Measurements from ENCODE around the gene ABCF3. TPM values are rescaled to one million over a fixed set of nuclear protein-coding genes. Genes with fewer than 3 reads are reported as not detected.
"Not testable (repeated sequence)": the region's sequence is repeated elsewhere in the genome, so short reads cannot be mapped to it uniquely, and the experiment has no call there.

ABCF3 gene
- total RNA-seq, 6 experiments from 2014 or later: 53.3 to 70.9 (median 63.4) TPM

DNA sequence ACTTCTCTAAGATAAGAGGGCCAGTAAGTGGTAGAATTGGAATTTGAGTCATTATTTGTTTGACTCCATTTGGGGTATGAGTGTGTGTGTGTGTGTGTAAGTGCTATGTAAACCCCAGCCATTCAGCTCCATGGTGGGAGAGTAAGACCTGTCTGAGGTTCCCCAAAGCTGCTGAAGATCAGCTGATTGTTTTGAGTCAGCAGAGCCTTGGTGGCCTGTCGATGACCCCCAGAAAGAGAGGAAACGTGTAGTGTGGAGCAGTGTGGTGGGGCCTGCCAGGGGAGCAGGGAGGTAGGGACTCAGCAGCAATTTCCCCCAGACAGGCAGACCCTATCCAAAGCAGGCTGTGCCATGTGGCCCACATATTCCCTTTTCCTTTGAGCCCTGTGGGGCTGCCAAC, 25.5 kb upstream of the ABCF3 start:
- DNase-seq: no peak
- H3K27ac Mint-ChIP-seq: peak overlapping the region; percentile 77
- H3K4me3 Mint-ChIP-seq: peak overlapping the region; percentile 32
- no peaks in the 10 kb centered on the region for H3K9me3 Mint-ChIP-seq
- TF ChIP-seq, protein P1, sequence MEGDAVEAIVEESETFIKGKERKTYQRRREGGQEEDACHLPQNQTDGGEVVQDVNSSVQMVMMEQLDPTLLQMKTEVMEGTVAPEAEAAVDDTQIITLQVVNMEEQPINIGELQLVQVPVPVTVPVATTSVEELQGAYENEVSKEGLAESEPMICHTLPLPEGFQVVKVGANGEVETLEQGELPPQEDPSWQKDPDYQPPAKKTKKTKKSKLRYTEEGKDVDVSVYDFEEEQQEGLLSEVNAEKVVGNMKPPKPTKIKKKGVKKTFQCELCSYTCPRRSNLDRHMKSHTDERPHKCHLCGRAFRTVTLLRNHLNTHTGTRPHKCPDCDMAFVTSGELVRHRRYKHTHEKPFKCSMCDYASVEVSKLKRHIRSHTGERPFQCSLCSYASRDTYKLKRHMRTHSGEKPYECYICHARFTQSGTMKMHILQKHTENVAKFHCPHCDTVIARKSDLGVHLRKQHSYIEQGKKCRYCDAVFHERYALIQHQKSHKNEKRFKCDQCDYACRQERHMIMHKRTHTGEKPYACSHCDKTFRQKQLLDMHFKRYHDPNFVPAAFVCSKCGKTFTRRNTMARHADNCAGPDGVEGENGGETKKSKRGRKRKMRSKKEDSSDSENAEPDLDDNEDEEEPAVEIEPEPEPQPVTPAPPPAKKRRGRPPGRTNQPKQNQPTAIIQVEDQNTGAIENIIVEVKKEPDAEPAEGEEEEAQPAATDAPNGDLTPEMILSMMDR (IDR thresholded peaks at IDR 0.05): no peak
- H3K36me3 Mint-ChIP-seq (ENCODE audit: low read depth): peaks cover 30% of the 10 kb centered on the region
- no peaks in the 10 kb centered on the region; the same call in 1 of the 2 replicates for H3K27me3 Mint-ChIP-seq (ENCODE audit: insufficient read depth)
- peaks cover 37% of the 10 kb centered on the region for H3K4me1 Mint-ChIP-seq (ENCODE audit: low read depth)

DNA sequence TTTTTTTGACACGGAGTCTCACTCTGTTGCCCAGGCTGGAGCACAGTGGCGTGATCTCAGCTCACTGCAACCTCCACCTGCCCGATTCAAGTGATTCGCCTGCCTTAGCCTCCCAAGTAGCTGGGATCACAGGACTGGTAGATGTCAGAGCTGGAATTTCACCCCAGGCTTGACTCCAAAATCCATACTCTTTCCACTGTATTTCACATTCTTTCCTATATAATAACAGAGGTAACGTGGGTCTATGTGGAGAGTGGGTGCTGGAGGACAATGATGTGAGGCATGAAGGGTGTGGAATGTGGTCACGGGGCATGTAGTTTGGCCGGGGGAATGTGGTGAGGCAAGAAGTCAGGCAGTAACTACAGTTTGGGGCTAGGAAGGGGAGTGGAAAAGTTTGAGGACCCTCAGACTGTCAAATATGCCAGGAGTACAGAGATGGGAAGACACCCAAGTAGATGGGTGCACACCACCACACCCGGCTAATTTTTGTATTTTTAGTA, 23.4 kb upstream of the ABCF3 start:
- Mint-ChIP-seq H3K36me3 (ENCODE audit: low read depth) (peaks cover 31% of the 10 kb centered on the region), H3K27ac (peak overlapping the region; percentile 74), H3K4me1 (ENCODE audit: low read depth) (peaks cover 42% of the 10 kb centered on the region)
- not testable (repeated sequence) for H3K27me3 Mint-ChIP-seq (ENCODE audit: insufficient read depth); H3K9me3 Mint-ChIP-seq; H3K4me3 Mint-ChIP-seq; DNase-seq

DNA sequence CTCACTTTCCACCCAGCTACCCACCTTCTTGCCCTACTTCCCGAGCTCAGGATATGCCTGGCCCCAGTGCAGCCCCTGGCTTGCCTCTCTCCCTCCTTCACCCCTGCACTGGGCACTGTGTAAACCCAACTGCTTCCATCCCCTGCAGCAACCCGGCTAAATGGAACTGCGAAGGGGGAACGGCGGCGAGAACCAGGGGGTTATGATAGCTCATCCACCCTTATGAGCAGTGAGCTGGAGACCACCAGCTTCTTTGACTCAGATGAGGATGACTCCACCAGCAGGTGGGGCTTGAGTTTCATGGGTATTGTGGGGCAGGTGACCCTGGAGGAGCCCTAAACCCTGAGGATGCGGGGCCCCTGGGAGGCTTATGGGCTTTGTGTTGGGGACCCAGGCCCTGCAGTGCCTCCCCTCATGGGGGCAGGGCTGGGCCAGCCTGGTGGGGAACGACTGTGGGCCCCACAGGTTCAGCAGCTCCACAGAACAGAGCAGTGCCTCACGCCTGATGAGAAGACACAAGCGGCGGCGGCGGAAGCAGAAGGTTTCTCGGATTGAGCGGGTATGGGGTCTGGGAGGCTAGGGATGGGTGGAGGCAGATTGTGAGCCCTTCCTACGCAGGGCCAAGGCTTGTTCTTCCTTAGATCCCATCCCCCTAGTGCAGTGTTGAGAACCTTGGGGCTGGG, 21.2 kb upstream of the ABCF3 start:
- H3K27me3 Mint-ChIP-seq (ENCODE audit: insufficient read depth): no peaks in the 10 kb centered on the region; the same call in 1 of the 2 replicates
- no peaks in the 10 kb centered on the region for H3K9me3 Mint-ChIP-seq
- peaks cover 37% of the 10 kb centered on the region for H3K36me3 Mint-ChIP-seq (ENCODE audit: low read depth)
- TF ChIP-seq, protein P1 (IDR thresholded peaks at IDR 0.05): peak; percentile 9; the same call in 1 of the 2 replicates
- H3K27ac Mint-ChIP-seq: no peak overlapping the region
- H3K4me1 Mint-ChIP-seq (ENCODE audit: low read depth): peaks cover 50% of the 10 kb centered on the region
- H3K4me3 Mint-ChIP-seq: no peak overlapping the region
- DNase-seq: no peak

DNA sequence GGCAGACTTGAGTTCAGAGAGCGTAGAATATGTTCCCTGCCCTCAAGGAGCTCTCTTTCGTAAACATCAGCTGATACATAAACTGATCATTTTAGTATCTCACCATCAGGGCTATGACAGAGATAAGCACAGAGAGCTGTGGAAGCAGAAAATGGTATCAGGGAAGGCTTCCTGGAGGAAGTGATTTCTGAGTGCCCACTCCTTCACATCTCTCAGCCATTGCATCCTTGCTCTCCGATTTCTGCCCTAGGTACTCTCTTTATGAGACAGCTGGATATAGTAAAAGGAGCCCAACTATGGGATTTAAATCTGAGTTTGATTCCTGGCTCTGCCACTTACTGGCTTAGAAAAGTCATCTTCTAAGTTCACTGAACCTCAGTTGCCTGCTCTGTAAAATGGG, 20.5 kb upstream of the ABCF3 start:
- no peak for DNase-seq
- Mint-ChIP-seq H3K4me3 (no peak overlapping the region), H3K27me3 (ENCODE audit: insufficient read depth) (no peaks in the 10 kb centered on the region; the same call in 1 of the 2 replicates), H3K36me3 (ENCODE audit: low read depth) (peaks cover 37% of the 10 kb centered on the region), H3K4me1 (ENCODE audit: low read depth) (peaks cover 44% of the 10 kb centered on the region), H3K27ac (no peak overlapping the region), H3K9me3 (no peaks in the 10 kb centered on the region)
- TF ChIP-seq, protein P1 (IDR thresholded peaks at IDR 0.05): no peak

DNA sequence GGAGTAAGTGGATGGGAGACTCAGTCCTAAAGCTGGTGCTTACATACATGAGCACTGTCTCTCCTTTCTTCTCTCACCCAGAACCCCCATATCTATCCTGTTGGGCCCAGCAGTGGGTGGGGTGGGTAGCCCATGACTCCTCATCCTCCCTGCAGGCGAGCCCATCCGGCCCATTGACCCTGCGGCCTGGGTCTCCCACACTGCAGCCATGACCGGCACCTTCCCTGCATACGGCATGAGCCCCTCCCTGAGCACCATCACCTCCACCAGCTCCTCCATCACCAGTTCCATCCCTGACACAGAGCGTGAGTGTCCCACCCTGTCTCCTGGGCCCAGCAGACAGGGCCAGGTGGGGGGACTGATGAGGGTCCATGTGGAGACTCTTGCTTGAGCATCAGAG, 19.3 kb upstream of the ABCF3 start:
- peaks cover 43% of the 10 kb centered on the region for H3K4me1 Mint-ChIP-seq (ENCODE audit: low read depth)
- TF ChIP-seq, protein P1 (IDR thresholded peaks at IDR 0.05): no peak
- H3K27me3 Mint-ChIP-seq (ENCODE audit: insufficient read depth): no peaks in the 10 kb centered on the region; the same call in 1 of the 2 replicates
- H3K36me3 Mint-ChIP-seq (ENCODE audit: low read depth): peaks cover 43% of the 10 kb centered on the region
- DNase-seq: no peak
- H3K9me3 Mint-ChIP-seq: no peaks in the 10 kb centered on the region
- H3K27ac Mint-ChIP-seq: peak overlapping the region; percentile 57
- no peak overlapping the region for H3K4me3 Mint-ChIP-seq

DNA sequence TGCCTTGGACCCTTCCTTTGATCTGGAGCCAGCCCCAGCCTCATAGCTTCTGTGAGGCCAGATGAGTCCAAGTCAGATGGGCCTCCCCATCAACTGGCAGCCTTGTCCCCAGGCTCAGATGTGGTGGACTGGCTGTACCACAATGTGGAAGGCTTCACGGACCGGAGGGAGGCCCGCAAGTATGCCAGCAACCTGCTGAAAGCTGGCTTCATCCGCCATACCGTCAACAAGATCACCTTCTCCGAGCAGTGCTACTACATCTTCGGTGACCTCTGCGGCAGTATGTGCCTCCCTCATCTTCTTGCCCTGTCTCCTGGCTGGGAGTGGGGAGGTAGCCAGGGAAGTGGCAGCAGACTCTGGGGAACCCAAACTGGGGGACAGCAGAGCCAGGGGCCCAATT, 18.2 kb upstream of the ABCF3 start:
- Mint-ChIP-seq H3K9me3 (no peaks in the 10 kb centered on the region), H3K4me1 (ENCODE audit: low read depth) (peaks cover 51% of the 10 kb centered on the region), H3K4me3 (peak overlapping the region; percentile 65; the same call in 1 of the 2 replicates), H3K27ac (peak overlapping the region; percentile 94), H3K36me3 (ENCODE audit: low read depth) (peaks cover 42% of the 10 kb centered on the region), H3K27me3 (ENCODE audit: insufficient read depth) (peaks cover 2% of the 10 kb centered on the region; the same call in 1 of the 2 replicates)
- TF ChIP-seq, protein P1 (IDR thresholded peaks at IDR 0.05): no peak
- DNase-seq: no peak

Data from HFFc6 (cell line).